ENCODE results near the gene EXOC2.

- TF ChIP-seq CTCF (conservative IDR thresholded peaks at IDR 0.05) (no peak), ZFX (IDR thresholded peaks at IDR 0.05) (no peak)
Observed at GRCh38 chr6:622462-622861, 70.5 kb downstream of the EXOC2 start.

Measured in C4-2B (cell line).